ENCODE data around the gene GALNT9. TPM values are rescaled to one million over a fixed set of nuclear protein-coding genes. Genes with fewer than 3 reads are reported as not detected.

The GALNT9 gene
- total RNA-seq, 2 donors from 2014 or later, result 4.0 to 10.8 TPM

DNA sequence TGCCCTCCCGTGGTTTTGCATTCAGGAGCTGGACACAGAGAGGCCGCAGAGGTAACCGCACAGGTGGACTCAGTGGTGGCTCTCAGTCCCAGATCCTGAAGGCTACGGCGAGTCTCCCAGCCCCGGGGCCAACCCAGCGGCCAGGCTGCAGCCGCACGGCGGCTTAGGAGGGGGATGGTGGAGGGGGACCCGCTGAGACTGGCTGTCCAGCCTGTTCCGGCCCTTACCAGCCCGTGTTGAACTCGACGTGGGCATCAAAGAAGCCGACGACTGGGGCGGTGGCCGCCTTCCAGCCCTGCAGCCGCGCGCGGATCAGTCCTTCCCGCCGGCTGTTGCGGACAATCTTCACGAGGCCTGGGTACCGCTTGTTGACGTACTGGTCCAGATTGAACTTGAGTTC lies 68.7 kb downstream of the GALNT9 start:
- H3K36me3 ChIP-seq, result no peaks in the 10 kb centered on the region
- no peaks in the 10 kb centered on the region for H3K4me1 ChIP-seq
- H3K27ac ChIP-seq, result no peak overlapping the region
- no peaks in the 10 kb centered on the region for H3K27me3 ChIP-seq
- TF ChIP-seq, protein P1, sequence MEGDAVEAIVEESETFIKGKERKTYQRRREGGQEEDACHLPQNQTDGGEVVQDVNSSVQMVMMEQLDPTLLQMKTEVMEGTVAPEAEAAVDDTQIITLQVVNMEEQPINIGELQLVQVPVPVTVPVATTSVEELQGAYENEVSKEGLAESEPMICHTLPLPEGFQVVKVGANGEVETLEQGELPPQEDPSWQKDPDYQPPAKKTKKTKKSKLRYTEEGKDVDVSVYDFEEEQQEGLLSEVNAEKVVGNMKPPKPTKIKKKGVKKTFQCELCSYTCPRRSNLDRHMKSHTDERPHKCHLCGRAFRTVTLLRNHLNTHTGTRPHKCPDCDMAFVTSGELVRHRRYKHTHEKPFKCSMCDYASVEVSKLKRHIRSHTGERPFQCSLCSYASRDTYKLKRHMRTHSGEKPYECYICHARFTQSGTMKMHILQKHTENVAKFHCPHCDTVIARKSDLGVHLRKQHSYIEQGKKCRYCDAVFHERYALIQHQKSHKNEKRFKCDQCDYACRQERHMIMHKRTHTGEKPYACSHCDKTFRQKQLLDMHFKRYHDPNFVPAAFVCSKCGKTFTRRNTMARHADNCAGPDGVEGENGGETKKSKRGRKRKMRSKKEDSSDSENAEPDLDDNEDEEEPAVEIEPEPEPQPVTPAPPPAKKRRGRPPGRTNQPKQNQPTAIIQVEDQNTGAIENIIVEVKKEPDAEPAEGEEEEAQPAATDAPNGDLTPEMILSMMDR (IDR thresholded peaks at IDR 0.05), result no peak
- H3K4me3 ChIP-seq, result no peak overlapping the region
- H3K9me3 ChIP-seq, result no peaks in the 10 kb centered on the region
- no peak for DNase-seq (ENCODE audit: low spot score)

DNA sequence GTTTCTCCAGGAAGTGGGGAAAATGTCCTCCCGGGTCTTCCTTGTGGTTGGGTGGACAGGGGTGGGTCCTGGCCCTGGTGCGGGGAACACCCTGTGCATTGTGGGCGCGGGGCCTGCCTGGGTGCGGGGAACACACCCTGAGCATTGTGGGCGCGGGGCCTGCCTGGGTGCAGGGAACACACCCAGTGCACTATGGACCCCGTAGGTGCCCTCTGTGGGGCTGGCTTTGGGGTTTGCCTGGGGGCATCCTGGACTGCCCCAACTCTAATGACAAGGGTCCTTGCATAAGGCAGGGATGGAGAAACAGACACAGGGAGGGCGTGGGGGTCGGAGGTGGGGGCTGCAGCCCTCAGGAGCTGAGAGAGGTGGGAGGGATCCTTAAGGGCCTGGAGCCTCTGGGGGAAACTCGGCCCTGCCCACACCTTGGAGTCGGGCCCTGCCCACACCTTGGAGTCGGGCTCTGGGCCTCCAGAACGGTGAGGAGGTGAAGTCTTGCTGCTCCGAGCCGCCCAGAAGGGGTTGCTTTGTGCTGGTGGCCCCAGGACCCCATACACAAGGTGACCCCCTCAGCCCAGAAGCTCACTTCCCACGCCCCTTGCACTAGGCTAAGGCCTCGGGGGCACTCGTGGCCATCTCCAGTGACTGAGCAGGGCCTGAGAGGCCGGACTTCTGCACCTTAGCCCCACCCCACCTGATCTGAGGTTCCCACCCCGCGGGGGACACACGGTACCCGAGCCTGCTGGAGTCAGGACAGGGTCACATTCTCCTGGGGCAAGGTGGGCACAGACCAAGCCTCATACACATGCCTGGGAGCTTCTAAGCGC lies 69.3 kb downstream of the GALNT9 start:
- TF ChIP-seq, protein P1 (IDR thresholded peaks at IDR 0.05), result no peak
- H3K27ac ChIP-seq, result no peak overlapping the region
- no peaks in the 10 kb centered on the region for H3K36me3 ChIP-seq
- H3K4me3 ChIP-seq, result no peak overlapping the region
- no peaks in the 10 kb centered on the region for H3K9me3 ChIP-seq
- H3K27me3 ChIP-seq, result no peaks in the 10 kb centered on the region
- no peaks in the 10 kb centered on the region for H3K4me1 ChIP-seq
- DNase-seq (ENCODE audit: low spot score), result no peak

DNA sequence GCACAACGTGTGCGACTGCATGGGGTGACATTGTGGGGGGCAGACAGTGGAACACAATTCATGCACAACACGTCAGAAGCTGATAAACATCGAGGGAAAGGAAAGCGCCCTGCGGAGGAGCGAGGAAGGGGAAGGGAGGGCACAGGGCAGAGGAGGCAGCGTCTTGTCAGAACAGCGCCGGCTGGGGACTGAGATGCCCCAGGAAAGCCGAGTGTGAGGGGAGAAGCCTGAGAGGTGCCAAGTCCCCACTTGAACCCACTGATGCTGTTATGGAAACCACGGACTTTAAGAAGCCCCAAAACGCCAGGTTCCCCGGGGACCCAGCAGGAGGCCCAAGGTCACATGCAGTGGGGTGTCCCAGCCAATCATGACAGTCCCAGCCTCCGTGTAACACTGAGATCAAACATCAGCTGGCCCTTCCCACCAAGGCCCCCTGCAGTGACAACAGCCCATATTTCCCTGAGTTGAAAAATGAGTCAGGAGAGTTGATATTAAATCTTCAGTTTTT lies 70.0 kb downstream of the GALNT9 start:
- H3K36me3 ChIP-seq, result no peaks in the 10 kb centered on the region
- DNase-seq (ENCODE audit: low spot score), result no peak
- H3K4me3 ChIP-seq, result no peak overlapping the region
- H3K4me1 ChIP-seq, result no peaks in the 10 kb centered on the region
- no peak overlapping the region for H3K27ac ChIP-seq
- no peaks in the 10 kb centered on the region for H3K9me3 ChIP-seq
- no peaks in the 10 kb centered on the region for H3K27me3 ChIP-seq
- TF ChIP-seq, protein P1 (IDR thresholded peaks at IDR 0.05), result no peak

DNA sequence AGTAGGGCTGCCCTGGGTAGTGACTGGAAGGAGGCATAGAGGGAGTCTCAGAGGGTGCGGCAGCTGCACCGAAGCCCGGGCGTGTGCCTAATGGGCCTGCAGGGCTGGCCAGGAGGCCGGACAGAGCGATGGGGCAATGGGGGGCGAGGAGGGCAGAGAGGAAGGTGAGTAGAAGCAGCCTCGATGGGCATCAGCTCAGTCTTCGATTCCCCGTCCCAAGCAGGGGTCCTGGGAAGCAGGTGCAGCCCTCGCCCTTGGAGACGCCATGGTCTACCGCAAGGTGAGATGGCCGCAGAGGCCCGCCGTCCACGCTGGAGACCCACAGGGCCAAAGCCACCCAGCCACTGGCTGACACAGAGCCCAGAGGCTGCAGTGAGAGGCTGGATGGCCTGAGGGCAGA lies 70.8 kb downstream of the GALNT9 start:
- Histone ChIP-seq H3K4me3 (no peak overlapping the region), H3K27ac (no peak overlapping the region), H3K27me3 (no peaks in the 10 kb centered on the region), H3K36me3 (no peaks in the 10 kb centered on the region), H3K9me3 (no peaks in the 10 kb centered on the region), H3K4me1 (no peaks in the 10 kb centered on the region)
- TF ChIP-seq, protein P1 (IDR thresholded peaks at IDR 0.05), result no peak
- no peak for DNase-seq (ENCODE audit: low spot score)

DNA sequence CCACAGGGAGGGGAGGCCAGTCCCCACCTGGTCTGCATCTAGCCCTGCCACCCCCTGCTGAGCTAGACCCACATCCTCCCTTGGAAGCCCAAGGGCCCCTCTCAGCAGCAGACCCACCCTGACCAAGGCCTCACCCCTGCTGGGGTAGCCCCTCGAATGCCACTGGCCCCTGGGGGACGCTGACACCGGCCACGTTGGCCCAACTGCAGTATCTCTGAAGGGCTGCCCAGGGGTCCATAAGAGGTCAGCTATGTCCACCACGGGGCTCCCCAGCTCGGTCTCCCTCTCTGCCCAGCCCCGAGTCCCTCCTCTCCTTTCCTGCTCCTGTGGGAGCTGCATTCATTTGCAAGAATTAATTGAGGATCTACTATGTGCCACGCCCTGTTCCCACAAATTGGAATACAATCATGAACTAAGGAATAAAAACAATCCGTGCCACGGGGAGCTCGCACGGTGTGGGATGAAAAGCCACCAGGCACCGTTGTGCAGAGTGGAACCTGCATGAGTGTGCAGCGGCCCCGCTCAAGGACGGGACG lies 71.4 kb downstream of the GALNT9 start:
- no peak for DNase-seq (ENCODE audit: low spot score)
- H3K9me3 ChIP-seq, result no peaks in the 10 kb centered on the region
- no peaks in the 10 kb centered on the region for H3K27me3 ChIP-seq
- no peak overlapping the region for H3K27ac ChIP-seq
- no peaks in the 10 kb centered on the region for H3K36me3 ChIP-seq
- H3K4me3 ChIP-seq, result no peak overlapping the region
- no peaks in the 10 kb centered on the region for H3K4me1 ChIP-seq
- TF ChIP-seq, protein P1 (IDR thresholded peaks at IDR 0.05), result no peak
